ENCODE data around the gene COL4A1.

Gene COL4A1

GRCh38 chr13:110308656-110309359, 1.9 kb upstream of the COL4A1 start:
- FAIRE-seq, result no peak

- no peak for FAIRE-seq
Measured at GRCh38 chr13:110307767-110308655, 1.1 kb upstream of the COL4A1 start.

GRCh38 chr13:110306340-110306959, 507 bp downstream of the COL4A1 start:
- FAIRE-seq, result no peak

GRCh38 chr13:110305949-110306339, 1.0 kb downstream of the COL4A1 start:
- no peak for FAIRE-seq

GRCh38 chr13:110305544-110305943, 1.4 kb downstream of the COL4A1 start:
- no peak for FAIRE-seq

GRCh38 chr13:110305001-110305400, 2.0 kb downstream of the COL4A1 start:
- FAIRE-seq, result no peak

GRCh38 chr13:110304256-110304655, 2.7 kb downstream of the COL4A1 start:
- no peak for FAIRE-seq

- FAIRE-seq, result no peak
Measured at GRCh38 chr13:110303644-110304043, 3.3 kb downstream of the COL4A1 start.

- no peak for FAIRE-seq
Measured at GRCh38 chr13:110302997-110303396, 4.0 kb downstream of the COL4A1 start.

GRCh38 chr13:110301606-110302553, 5.1 kb downstream of the COL4A1 start:
- FAIRE-seq, result no peak

GRCh38 chr13:110301083-110301482, 5.9 kb downstream of the COL4A1 start:
- FAIRE-seq, result no peak

GRCh38 chr13:110300090-110300815, 6.7 kb downstream of the COL4A1 start:
- FAIRE-seq, result no peak

GRCh38 chr13:110299283-110299840, 7.6 kb downstream of the COL4A1 start:
- no peak for FAIRE-seq

GRCh38 chr13:110298505-110299282, 8.3 kb downstream of the COL4A1 start:
- FAIRE-seq, result no peak

- no peak for FAIRE-seq
Measured at GRCh38 chr13:110297766-110298504, 9.0 kb downstream of the COL4A1 start.

- FAIRE-seq, result no peak
Measured at GRCh38 chr13:110297011-110297410, 9.9 kb downstream of the COL4A1 start.

- FAIRE-seq, result no peak
Measured at GRCh38 chr13:110294622-110295021, 12.3 kb downstream of the COL4A1 start.

GRCh38 chr13:110294146-110294545, 12.8 kb downstream of the COL4A1 start:
- FAIRE-seq, result no peak

GRCh38 chr13:110293649-110294048, 13.3 kb downstream of the COL4A1 start:
- no peak for FAIRE-seq

GRCh38 chr13:110293037-110293436, 13.9 kb downstream of the COL4A1 start:
- no peak for FAIRE-seq
